HG02610 (cell line): ENCODE results near the gene GPR4.
"Not testable (repeated sequence)": the region's sequence is repeated elsewhere in the genome, so short reads cannot be mapped to it uniquely, and the experiment has no call there.

Experiments
- ATAC-seq: cut with Tn5 transposase; IDR thresholded peaks from one replicate; pipeline ENCODE4 v1.9.1; 2021; ENCODE audit warnings: mild to moderate bottlenecking, moderate library complexity; ENCODE audit not compliant: unreplicated experiment

Gene GPR4

DNA sequence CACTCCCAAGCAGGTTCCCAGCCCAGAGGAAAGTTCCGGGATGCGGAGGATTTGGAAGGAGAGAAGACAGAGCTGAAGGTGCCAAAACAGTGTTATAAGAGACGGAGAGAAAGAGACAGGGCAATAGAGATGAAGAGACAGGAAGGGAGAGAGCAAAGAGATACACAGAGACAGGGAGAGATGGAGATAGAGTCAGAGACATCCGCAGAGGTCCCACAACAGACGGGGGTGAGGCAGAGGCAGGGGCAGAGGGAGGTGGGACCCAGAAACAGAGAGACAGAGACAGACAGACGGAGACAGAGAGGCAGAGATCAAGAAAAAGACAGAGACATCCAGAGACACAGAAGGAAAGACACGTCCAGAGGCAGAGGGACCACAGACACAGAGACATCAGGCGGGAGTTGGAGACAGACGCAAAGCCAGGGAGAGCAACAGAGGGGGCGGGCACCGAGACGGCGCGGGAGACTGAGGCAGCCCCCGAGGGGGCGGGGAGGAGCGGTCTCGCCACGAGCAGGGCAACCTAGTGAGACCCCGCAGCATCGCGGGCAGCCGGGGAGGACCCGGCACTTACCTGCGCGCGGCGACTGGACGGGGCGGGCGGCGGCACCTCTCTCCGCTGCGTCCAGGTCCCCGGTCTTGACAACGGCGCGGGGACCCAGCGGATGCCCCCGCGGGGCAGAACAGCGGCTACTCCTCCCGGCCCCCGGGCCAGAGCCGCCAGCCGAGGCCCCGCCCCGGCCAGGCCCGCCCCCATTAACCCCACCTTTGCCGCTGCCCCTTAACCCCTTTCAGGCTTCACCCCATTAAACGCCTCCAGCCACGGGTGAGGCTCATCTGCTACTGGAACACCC is at the start of gene GPR4:
TSS of gene GPR4 (minus strand) at position 689 of the 851 bp plus-strand sequence. CDS start 10,346 bp downstream, outside the sequence.
- ATAC-seq, result no peak

GRCh38 chr19:45650722-45651121 is 48.7 kb upstream of the GPR4 start:
- ATAC-seq, result no peak

DNA sequence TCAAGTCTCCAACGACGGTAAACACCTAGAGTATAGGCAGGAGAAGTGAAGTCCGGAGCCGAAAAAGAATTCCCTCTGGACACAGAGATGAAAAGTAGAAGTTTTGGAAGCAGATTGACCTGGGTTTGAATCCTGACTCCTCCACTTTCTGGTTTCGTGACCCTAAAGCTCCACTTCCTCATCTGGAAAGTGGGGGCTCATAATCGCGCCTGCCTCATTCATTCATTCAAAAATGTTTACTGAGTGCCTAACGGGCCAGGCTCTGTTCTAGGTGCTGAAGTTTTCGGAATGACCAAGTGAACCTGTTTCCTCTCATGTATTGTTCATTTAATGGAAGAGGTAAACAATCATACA is 44.3 kb upstream of the GPR4 start:
- ATAC-seq, result no peak

DNA sequence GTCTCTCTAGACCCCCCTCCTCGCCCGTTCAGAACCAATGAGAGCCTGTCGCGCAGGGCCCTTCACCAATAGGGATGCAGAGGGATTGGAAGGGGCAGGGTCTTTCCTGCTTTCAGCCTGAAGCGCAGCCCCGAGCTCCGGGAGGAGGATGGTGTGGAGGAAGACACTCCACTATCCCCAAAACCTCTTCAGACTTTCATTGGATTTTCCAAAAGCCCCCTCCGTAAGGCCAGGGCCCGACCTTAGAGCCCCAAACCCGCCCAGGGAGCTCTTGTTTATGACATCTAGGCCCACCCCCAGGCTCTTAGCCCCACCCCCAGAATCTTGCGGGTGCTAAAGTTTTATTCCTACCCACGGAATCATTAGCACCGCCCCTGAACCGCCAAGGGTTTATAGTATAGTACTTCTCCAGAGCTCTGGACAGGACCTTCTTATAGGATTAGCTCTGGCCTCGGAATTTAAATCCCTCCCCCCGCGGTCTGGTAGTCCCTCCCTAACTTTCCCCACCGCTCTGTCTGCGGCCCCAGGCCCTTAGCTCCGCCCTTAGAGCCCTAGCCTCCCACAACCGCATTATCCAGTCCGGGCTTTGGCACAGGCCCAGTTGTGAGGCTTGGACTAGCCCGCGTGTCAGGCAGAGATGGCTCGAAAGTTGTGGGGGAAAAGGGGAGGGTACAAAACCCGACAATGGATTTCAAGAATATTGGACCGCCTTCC is 43.8 kb upstream of the GPR4 start:
- peak; percentile 34 for ATAC-seq

DNA sequence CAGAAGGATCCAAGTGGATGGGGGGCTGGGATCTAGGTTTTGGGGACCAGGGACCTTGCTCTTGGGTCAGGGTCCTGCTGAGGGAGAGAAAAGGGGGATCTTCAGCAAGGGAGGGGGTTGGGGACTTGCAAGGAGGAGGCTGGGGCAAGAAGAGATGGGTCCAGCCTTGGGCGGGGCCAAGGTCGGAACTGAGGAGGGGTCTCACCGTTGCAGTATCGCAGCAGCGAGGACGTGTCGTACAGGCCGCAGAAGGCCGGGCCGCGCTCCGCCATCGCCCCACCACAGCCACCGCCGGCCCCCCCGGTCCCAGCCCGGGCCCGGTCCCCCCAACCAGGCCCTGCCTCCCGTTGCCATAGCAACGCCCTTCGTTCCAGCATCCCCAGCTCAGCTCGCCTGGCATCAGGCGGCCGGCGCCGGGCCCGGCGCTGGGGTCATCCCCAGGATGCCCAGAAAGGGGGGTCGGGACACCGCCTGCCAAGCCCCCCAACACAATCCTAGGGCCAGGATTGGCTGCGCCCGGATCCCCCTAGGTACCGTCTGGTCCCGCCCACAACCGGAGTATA is 43.1 kb upstream of the GPR4 start:
- no peak for ATAC-seq

DNA sequence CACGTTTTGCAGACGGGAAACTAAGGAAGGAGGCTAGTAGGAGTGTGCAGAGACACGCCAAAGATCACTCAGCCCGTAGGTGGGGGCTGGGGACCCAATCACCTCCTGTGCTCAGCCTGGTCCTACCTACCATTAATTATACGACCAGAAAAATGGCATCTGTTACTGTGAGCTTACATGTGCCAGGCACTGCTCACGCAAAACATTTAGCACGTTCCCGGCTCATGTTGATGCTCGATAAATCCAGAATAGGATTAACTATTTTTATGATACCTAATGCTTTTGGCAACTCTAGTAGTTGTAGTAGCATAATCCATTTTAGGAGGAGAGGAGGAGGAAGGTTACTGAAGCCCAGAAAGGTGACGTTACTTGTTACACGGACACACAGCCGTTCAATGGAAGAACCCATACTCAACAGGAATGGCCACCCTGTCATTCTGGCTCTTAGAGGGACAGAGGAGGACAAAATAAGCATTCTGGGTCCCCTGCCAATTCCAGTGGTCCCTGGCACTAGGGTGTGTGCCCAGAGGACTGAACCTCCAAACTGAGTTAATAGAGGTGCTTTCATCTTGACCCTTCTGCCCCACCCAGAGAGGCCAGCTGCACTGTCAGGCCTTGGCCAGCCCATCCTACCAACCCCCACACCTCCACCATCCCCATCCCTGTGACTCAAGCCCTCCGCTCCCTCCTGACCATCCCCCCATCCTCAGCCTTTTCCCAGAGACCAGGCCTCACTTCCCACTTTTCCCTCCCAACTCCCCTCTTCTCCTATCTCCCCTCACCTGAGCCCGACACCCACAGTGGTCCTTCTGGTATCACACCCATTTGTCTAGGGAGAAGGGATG is 42.1 kb upstream of the GPR4 start:
- ATAC-seq, result no peak

GRCh38 chr19:45643024-45643926 is 41.3 kb upstream of the GPR4 start:
- ATAC-seq, result peak; percentile 18

DNA sequence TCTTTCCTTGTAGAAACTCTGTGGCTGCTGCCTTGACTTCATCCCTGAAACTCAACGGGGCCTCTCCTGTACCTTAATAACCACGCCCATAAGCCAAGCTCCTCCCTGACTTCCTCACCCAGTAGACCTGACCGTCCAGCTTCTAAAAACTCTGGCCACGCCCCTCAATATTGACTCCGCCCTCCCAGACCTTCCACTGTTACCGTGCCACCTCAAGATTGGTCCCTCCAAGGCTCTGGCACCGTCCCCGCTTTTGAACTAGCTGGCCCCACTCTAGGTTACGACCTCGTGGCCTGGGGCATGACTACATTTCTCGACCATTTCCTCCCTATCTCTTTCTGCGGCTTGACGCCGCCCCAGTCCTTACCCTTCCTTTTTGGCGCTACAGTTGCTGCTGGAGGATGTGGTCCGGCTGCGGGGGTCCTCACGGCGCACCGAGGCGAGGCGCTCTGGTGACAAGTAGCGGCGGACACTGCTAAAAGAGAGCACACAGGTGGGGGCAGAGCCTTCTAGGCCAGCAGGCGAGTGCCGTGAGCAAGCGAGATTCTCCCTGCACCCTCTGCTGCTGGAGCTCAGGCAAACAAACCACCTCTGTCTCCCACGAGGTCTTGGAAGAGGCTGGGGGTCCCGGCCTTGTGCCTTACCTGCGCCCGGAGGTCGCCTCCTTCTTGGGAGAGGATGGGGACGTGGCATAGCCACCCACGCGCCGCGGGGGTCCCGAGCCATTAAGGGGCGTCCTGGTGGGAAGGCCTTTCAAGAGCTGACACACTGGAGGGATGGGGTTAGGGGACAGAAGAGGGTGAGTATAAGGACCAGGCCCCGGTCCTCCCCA is 39.5 kb upstream of the GPR4 start:
- ATAC-seq, result peak; percentile 28

DNA sequence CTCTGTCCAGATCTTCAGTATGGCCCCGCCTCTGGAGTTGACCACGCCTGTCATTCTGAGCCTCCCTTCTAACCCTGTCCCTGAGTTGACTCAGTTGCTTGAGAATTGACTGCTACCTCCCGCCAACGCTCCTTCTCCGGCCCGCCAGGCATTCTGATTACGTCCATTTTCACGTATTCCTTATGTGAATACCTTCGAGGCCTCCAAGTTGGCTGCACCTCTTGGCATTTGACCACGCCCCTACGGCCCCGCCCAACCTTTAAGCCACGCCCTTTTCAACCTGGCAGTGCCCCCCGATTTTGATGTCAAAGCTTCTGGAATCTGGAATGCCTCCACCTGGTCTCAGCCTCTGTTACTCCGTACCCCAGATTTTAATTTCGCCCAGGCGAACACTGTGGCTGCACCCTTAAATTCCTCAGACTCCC is 38.8 kb upstream of the GPR4 start:
- ATAC-seq, result no peak

DNA sequence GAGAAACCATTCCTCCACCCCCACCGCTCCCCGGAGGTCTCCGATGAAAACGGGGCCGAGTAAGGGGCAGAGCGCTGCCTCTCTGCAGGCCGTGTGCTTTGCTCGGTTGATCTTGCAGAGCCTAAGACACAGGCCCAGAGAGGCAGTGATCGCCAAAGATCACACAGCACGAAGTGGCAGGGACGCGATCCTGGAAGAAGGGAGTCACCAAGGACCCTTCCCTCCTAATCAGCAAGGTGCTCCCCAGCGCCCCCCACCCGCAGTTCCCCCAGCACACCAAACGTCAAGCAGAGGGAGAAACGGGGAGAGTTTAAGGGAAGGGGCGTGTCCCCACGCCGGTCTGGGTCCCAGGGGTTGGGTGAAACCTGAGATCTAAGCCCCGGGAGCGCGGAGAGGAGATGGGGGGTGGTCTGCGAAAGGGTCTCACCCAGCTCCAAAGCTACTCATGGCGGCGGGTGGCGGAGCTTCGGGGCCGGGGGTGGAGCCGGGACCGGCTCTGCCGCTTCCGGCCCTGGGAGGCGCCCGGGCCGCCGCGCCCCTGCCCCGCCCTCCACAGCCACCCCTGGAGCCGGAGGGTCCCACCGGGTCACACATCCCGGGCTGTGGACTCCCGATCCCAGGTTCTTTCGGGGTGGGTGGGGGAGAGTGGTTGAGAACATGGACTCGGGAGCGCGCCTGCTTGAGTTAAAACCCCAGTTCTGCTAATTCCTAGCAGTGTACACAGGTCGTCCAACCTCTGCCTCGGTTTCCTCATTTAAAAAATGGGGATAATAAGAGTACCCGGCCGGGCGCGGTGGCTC is 37.1 kb upstream of the GPR4 start, which contains the start of gene EML2:
TSS of gene EML2 (minus strand) at position 468 of the 800 bp plus-strand sequence. CDS start at position 447, 21 bp downstream.
- ATAC-seq, result no peak

GRCh38 chr19:45637890-45638667 is 36.1 kb upstream of the GPR4 start:
- ATAC-seq, result no peak

- no peak for ATAC-seq
Observed at GRCh38 chr19:45636902-45637301, 34.9 kb upstream of the GPR4 start.

- no peak for ATAC-seq
Observed at GRCh38 chr19:45636275-45636674, 34.3 kb upstream of the GPR4 start.

DNA sequence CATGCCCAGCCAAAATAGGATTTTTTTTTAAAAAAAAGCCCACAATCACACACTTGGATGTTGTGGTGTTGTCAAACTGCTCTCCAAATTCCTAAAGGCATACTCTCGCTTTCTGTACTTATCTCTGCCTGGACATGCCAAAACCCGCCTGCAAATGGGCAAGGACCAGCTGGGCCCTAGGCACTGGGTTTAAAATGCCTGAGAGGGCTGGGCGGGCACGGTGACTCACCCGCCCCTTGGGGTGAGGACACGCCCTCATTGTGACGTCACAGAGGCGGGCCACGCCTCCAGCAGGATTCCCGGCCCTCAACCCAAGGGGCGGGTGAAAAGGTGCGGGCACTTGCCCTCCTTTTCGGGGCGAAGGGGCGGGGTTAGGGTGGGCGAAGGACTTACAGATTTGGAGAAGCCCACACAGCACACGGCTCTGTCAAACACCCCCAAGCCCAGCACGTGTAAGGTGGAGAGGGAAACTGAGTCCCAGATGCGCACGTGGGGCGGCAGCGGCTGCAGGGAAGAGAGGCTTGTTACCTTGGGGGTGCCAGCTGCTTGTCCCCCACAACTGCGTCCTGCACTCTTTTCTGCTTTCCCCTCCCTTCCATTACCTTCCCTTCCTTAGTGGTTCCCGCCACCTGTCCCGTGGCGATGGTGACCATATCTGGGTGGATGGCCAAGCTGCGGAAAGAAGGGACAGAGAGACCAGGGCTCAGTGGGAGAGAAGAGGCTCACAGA is 30.6 kb upstream of the GPR4 start:
- no peak for ATAC-seq

DNA sequence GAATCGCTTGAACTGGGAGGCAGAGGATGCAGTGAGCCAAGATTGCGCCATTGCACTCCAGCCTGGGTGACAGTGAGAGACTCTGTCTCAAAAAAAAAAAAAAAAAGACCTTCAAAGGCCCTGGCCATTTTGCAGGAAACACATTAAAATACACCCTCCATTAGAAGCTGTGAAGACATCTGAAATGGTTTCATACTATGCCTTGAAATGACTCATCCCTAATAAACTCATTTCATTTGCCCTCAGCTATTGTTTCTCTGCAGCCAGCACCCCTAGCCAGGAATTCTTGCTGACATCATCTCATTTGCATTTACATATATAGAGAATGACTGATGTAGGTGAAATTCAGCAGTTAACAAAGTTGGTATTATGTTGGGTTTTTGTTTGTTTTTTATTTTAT is 28.5 kb upstream of the GPR4 start:
- peak; percentile 76 for ATAC-seq

DNA sequence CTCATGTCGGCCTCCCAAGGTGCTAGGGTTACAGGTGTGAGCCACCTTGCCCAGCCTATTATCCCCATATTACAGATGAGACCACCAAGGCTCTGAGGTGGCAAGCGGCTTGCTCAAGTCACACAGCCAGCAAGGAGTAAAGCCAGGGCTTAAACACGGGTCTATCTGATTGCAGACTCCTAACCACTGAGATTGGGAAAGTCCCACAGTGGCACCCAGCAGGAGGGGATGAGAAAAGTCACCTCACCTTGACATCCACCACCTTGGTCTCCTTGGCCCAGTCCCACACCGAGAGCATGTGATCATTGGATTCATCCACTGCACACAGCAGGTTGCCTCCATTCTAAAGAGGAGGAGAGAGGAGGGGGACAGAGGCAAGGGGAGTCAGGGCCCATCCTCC is 27.7 kb upstream of the GPR4 start:
- ATAC-seq, result no peak

- not testable (repeated sequence) for ATAC-seq
Observed at GRCh38 chr19:45628219-45628618, 26.2 kb upstream of the GPR4 start.
